RWPE1 (cell line): ENCODE data around the gene UBXN4.

Experiments used
- CTCF ChIA-PET: fragments of 350-600 bp; sonication (Branson Sonifier 250); formaldehyde crosslinking; extraction: SDS; loops from one replicate; lab custom pipeline; 2021; lab: Yijun Ruan, JAX
- POLR2A ChIA-PET: fragments of 400-600 bp; formaldehyde crosslinking; extraction: SDS; loops from one replicate; lab custom pipeline; 2020; ENCODE audit warnings: antibody characterized with exemption; ENCODE audit not compliant: low non-redundant PET; lab: Yijun Ruan, JAX
- DNase-seq: peaks from one replicate; pipeline ENCODE4 v3.0.0; 2012; ENCODE audit warnings: low spot score
- H3K27ac ChIP-seq: fragments of 450-650 bp; 2 replicates; pipeline ENCODE4 v1.5.1; 2017
- TF ChIP-seq, protein P1 (sequence below): fragments of 450-650 bp; conservative IDR thresholded peaks from 2 replicates; pipeline ENCODE4 v1.5.1; 2017; ENCODE audit warnings: low read depth, mild to moderate bottlenecking

UBXN4 gene

DNA sequence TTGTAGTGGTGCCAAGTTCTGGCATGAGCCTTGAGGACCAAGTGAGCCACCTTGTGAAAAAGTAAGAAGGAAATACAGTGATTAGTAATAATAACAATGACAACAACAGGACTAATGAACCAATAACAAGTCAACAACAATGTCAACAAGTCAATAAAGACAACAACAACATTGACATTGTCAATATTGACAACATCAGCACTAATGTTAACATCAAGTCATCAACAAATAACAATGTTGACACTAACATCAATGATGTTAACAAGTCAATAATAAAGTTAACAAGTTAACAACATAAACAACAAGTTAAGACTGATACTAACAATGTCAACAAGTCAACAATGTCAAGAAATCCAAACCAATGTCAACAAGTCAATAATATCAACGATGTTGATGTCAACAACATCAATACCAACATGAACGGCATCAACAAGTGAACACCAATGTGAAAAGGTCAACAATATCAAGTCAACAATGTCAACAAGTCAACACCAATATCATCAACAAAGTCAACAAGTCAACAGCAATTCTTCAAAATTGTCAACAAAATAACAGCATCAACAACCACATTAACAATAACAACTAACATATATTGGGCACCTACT is 71.4 kb downstream of the UBXN4 start:
- TF ChIP-seq, protein P1, sequence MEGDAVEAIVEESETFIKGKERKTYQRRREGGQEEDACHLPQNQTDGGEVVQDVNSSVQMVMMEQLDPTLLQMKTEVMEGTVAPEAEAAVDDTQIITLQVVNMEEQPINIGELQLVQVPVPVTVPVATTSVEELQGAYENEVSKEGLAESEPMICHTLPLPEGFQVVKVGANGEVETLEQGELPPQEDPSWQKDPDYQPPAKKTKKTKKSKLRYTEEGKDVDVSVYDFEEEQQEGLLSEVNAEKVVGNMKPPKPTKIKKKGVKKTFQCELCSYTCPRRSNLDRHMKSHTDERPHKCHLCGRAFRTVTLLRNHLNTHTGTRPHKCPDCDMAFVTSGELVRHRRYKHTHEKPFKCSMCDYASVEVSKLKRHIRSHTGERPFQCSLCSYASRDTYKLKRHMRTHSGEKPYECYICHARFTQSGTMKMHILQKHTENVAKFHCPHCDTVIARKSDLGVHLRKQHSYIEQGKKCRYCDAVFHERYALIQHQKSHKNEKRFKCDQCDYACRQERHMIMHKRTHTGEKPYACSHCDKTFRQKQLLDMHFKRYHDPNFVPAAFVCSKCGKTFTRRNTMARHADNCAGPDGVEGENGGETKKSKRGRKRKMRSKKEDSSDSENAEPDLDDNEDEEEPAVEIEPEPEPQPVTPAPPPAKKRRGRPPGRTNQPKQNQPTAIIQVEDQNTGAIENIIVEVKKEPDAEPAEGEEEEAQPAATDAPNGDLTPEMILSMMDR, result no peak
- CTCF ChIA-PET, result no interaction called here

DNA sequence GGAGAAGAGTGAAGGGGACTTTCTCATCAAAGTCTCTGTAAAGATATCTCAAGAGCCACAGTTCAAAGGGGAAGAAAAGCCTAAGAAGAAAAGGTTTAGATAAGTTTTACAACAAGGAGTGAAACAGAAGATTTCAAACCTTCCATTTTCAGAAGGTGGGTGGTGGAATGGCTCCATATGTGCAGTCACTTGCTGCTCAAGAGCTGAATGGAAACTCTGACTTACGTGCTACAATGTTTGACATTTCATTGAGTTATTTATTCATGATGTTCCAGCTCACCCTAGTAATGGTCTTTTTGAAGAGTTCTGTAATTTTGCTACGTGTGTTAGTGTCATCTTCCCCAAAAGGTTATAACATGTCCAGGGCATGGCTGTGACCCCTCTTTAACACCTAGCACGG is 73.6 kb downstream of the UBXN4 start:
- ChIA-PET CTCF (no interaction called here), POLR2A (no interaction called here)
- TF ChIP-seq, protein P1, result no peak
- DNase-seq, result no peak
- no peak overlapping the region for H3K27ac ChIP-seq

More for the DNA sequence above, 71.4 kb downstream of the UBXN4 start:
- POLR2A ChIA-PET, result no interaction called here
- DNase-seq, result no peak
- H3K27ac ChIP-seq, result no peak overlapping the region

DNA sequence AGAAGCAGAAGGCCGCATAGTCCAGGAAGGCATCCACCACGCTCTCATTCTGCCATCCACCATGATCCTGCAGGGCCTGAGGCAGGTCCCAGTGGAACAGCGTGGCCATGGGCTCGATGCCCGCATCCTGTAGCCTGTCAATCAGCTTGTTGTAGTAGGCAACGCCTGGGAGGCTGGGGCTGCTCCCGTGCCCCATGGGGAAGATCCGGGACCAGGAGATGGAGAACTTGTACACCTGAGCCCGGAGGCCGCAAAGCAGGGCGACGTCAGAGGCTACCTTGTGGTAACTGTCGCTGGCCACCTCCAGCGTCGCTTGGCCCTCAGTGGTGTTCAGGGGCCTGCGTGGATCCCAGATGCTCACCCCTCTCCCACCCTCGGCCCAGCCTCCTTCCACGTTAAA is 75.8 kb downstream of the UBXN4 start:
- no peak overlapping the region for H3K27ac ChIP-seq
- ChIA-PET POLR2A (no interaction called here), CTCF (no interaction called here)
- no peak for DNase-seq
- TF ChIP-seq, protein P1, result no peak

DNA sequence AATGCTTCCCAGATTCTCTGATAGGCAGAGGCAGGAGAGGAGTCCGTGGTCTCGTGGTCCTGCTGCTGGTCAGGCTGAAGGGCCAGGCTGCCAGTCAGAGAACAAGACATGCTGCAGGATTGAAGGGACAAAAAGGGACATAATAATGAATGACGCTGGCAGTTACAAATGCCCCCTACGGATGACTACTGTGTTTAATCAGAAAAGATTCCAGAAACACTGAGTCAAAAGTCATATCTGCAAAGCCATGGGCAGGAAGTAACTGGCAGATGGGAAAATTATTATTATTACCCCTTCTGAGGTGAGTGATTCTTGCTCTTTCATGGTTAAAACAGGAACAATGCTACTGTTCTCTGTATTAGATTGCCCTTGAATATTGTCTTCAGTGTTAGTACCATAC is 76.3 kb downstream of the UBXN4 start:
- H3K27ac ChIP-seq, result no peak overlapping the region

DNA sequence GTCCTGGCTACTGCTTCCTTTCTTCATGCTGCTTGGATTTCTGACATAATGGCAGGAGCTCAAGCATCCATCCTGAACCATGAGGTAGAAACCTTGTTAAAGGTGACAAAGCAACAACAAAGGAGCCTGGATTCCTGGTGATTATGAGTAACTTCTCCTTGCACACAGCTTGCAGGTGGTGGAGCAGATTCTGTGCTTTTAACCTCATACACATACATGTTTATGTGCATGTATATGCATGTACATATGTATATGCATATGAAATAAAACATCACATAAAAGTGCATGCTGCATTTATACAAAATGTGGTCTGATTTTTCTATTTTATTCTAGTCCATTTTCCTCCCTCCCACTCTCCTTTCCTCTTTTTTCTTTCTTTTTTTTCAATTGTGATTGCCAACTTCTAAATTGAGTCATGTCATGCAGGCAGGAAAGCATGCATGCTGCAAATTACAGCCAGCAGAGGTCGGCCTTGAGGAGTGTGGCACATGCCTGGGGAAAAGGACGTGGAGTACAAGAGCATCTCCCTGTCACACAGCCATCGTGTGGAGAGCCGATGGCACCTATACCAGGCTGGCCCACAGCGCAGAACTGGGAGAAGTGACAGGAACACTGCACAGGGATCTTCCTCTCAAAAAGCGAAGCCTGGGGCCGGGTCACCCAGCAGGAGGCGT is 77.4 kb downstream of the UBXN4 start:
- POLR2A ChIA-PET, result no interaction called here
- CTCF ChIA-PET, result no interaction called here
- TF ChIP-seq, protein P1, result no peak
- peak; percentile 8 for DNase-seq
- no peak overlapping the region for H3K27ac ChIP-seq

More for the DNA sequence above, 76.3 kb downstream of the UBXN4 start:
- DNase-seq, result no peak
- ChIA-PET CTCF (no interaction called here), POLR2A (no interaction called here)
- TF ChIP-seq, protein P1, result no peak

DNA sequence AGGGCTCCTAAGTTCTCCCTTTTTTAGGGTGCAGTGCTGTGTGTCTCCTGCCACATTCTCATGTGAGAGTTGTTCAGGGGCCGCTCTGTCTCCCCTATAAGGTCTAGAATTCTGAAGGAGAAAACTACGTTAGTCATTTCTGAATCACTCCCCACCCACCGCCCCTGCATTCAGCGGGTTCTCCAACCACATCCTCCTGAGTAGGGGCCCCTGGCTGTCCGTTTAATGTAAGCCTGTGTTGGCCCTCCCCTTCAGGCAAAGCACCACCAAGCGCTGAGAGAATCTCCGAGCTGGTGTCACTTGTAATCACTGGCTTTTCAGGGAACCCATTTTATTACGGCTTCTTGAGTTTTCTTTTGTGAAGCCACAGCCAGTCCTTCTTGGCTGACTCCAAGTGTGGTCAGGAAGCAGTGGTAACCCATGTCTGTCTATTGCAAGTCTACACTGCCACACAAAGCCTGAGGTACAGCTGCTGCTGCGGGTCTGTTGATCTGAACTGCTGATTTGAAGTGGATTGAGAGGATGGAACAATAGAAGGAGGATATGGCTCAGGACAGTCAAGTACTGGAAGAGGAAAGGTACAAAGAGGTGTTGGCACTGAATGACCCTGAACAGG is 78.5 kb downstream of the UBXN4 start:
- TF ChIP-seq, protein P1, result no peak
- H3K27ac ChIP-seq, result no peak overlapping the region
- no peak for DNase-seq
- POLR2A ChIA-PET, result no interaction called here
- CTCF ChIA-PET, result interaction anchor here (0.7 kb wide), 1 partner anchor 13 kb away, joined by 6 read pairs; no protein-coding TSS in a partner anchor
